KMS-11 (cell line): Measurements from ENCODE around the gene PSMF1.

Experiments used
- H2AFZ ChIP-seq: fragments of 200-600 bp; sonication (generic); 2 replicates; pipeline ENCODE4 v1.6.1; 2016; ENCODE audit warnings: antibody characterized with exemption, mixed run types, low read depth
- H3K27ac ChIP-seq: fragments of 200-600 bp; sonication (generic); 2 replicates; pipeline ENCODE4 v1.6.1; 2016; ENCODE audit warnings: mild to moderate bottlenecking, mixed run types
- H3K27me3 ChIP-seq: fragments of 200-600 bp; sonication (generic); 2 replicates; pipeline ENCODE4 v1.6.1; 2017; ENCODE audit warnings: mild to moderate bottlenecking, low read depth, mixed run types, moderate library complexity; ENCODE audit not compliant: insufficient read depth
- H3K36me3 ChIP-seq: fragments of 200-600 bp; sonication (generic); 2 replicates; pipeline ENCODE4 v1.6.1; 2017; ENCODE audit warnings: mild to moderate bottlenecking, mixed run types; ENCODE audit not compliant: insufficient read depth
- H3K4me1 ChIP-seq: fragments of 200-600 bp; sonication (generic); 2 replicates; pipeline ENCODE4 v1.6.1; 2016; ENCODE audit warnings: mild to moderate bottlenecking, low read depth, mixed run types; ENCODE audit not compliant: poor library complexity, severe bottlenecking
- H3K4me2 ChIP-seq: fragments of 200-600 bp; sonication (generic); 2 replicates; pipeline ENCODE4 v1.7.0; 2016; ENCODE audit warnings: mild to moderate bottlenecking, mixed run types
- H3K4me3 ChIP-seq: fragments of 200-600 bp; sonication (generic); IDR thresholded peaks from 2 replicates; pipeline ENCODE4 v1.6.1; 2017; ENCODE audit warnings: low read depth, low read length, mixed read lengths; ENCODE audit not compliant: insufficient read depth
- H3K79me2 ChIP-seq: fragments of 200-600 bp; sonication (generic); 2 replicates; pipeline ENCODE4 v1.6.1; 2016; ENCODE audit warnings: low read depth, mixed run types; ENCODE audit not compliant: insufficient read depth
- H3K9ac ChIP-seq: fragments of 200-600 bp; sonication (generic); 2 replicates; pipeline ENCODE4 v1.6.1; 2016; ENCODE audit warnings: mild to moderate bottlenecking, mixed run types
- H4K20me1 ChIP-seq: fragments of 200-600 bp; sonication (generic); 2 replicates; pipeline ENCODE4 v1.6.1; 2016; ENCODE audit warnings: mild to moderate bottlenecking, mixed run types; ENCODE audit not compliant: insufficient read depth
- CTCF ChIP-seq: fragments of 200-600 bp; sonication (generic); conservative IDR thresholded peaks from 2 replicates; pipeline ENCODE4 v1.6.1; 2017; ENCODE audit warnings: low read depth, mild to moderate bottlenecking, antibody characterized with exemption, low read length, moderate library complexity, mixed read lengths

PSMF1 gene

GRCh38 chr20:1199964-1200363, 81.6 kb downstream of the PSMF1 start:
- Histone ChIP-seq H2AFZ (no peak overlapping the region), H3K27me3 (no peaks in the 10 kb centered on the region), H3K79me2 (no peaks in the 10 kb centered on the region), H3K4me3 (no peak overlapping the region), H3K27ac (no peak overlapping the region), H3K9ac (no peak overlapping the region), H4K20me1 (no peaks in the 10 kb centered on the region), H3K36me3 (no peaks in the 10 kb centered on the region), H3K4me2 (no peak overlapping the region), H3K4me1 (no peaks in the 10 kb centered on the region)
- no peak for TF ChIP-seq CTCF

- Histone ChIP-seq H3K36me3 (no peaks in the 10 kb centered on the region), H2AFZ (no peak within 1 kb of the TSS), H3K4me1 (no peaks in the 10 kb centered on the region), H4K20me1 (no peaks in the 10 kb centered on the region), H3K4me2 (no peak within 1 kb of the TSS), H3K27ac (no peak within 1 kb of the TSS), H3K4me3 (no peak within 1 kb of the TSS), H3K79me2 (no peaks in the 10 kb centered on the region), H3K27me3 (no peaks in the 10 kb centered on the region), H3K9ac (no peak within 1 kb of the TSS)
- TF ChIP-seq CTCF = no peak
Measured at GRCh38 chr20:1202762-1203504, 84.5 kb downstream of the PSMF1 start, which contains the start of gene C20orf202. Gene C20orf202, plus strand, starts transcription at chr20:1203454. Its CDS starts 132 bp downstream, at chr20:1203586.

GRCh38 chr20:1203630-1204029, 85.2 kb downstream of the PSMF1 start:
- H3K36me3 ChIP-seq = no peaks in the 10 kb centered on the region
- H3K4me3 ChIP-seq = no peak overlapping the region
- H3K79me2 ChIP-seq = no peaks in the 10 kb centered on the region
- no peaks in the 10 kb centered on the region for H4K20me1 ChIP-seq
- no peak overlapping the region for H3K27ac ChIP-seq
- H3K9ac ChIP-seq = no peak overlapping the region
- H3K4me1 ChIP-seq = no peaks in the 10 kb centered on the region
- no peak overlapping the region for H2AFZ ChIP-seq
- no peak overlapping the region for H3K4me2 ChIP-seq
- no peak for TF ChIP-seq CTCF
- H3K27me3 ChIP-seq = no peaks in the 10 kb centered on the region

GRCh38 chr20:1204113-1204512, 85.7 kb downstream of the PSMF1 start:
- Histone ChIP-seq H3K4me3 (no peak overlapping the region), H3K27me3 (no peaks in the 10 kb centered on the region), H3K4me1 (no peaks in the 10 kb centered on the region), H2AFZ (no peak overlapping the region), H3K4me2 (no peak overlapping the region), H3K27ac (no peak overlapping the region), H3K36me3 (no peaks in the 10 kb centered on the region), H4K20me1 (no peaks in the 10 kb centered on the region), H3K9ac (no peak overlapping the region), H3K79me2 (no peaks in the 10 kb centered on the region)
- TF ChIP-seq CTCF = no peak
